BE2C (cell line): ENCODE data around the gene NELFA.

Source experiments
- DNase-seq: peaks from one replicate; pipeline ENCODE4 v3.0.0-alpha.2; 2020
- H3K27me3 ChIP-seq: fragments of 250-450 bp; sonication (Bioruptor Pico); 2 replicates; pipeline ENCODE4 v1.5.1; 2020; ENCODE audit warnings: mild to moderate bottlenecking
- H3K36me3 ChIP-seq: fragments of 250-450 bp; sonication (Bioruptor Pico); 2 replicates; pipeline ENCODE4 v1.5.1; 2020; ENCODE audit warnings: mild to moderate bottlenecking
- H3K4me1 ChIP-seq: fragments of 250-450 bp; sonication (Bioruptor Pico); 2 replicates; pipeline ENCODE4 v1.5.1; 2020
- H3K4me3 ChIP-seq: 2 replicates; pipeline ENCODE4 v1.5.1; 2011; ENCODE audit warnings: low read depth, low read length
- H3K9me3 ChIP-seq: fragments of 250-450 bp; sonication (Bioruptor Pico); 2 replicates; pipeline ENCODE4 v1.5.1; 2020
- CTCF ChIP-seq: IDR thresholded peaks from 2 replicates; pipeline ENCODE4 v1.5.1; 2012; ENCODE audit warnings: mild to moderate bottlenecking, low read depth, low read length

Gene NELFA

DNA sequence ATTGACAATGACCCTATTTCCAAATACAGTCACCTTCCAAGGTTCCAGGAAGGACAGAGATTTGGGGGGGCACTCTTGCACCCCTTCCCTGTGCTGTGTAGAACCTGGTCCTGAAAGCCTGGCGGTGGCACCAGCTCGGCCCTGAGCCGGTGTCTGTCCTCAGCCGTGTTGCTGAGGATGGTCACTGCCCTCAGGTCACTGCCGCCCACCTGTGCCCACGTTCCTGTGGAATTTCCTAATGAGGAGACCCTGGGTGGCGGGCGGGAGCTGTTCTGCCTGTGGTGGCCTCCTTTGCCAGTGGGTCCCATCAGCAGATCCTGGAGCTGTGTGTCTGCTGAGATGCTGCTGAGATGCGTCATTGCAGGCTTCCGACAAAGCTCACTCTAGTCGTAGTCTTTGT is 32.9 kb downstream of the NELFA start:
- no peaks in the 10 kb centered on the region for H3K27me3 ChIP-seq
- no peaks in the 10 kb centered on the region for H3K9me3 ChIP-seq
- TF ChIP-seq CTCF = no peak
- DNase-seq = no peak
- H3K4me1 ChIP-seq = no peaks in the 10 kb centered on the region
- peaks cover 92% of the 10 kb centered on the region for H3K36me3 ChIP-seq
- no peak overlapping the region for H3K4me3 ChIP-seq

- no peak for TF ChIP-seq CTCF
- Histone ChIP-seq H3K4me3 (no peak overlapping the region), H3K9me3 (no peaks in the 10 kb centered on the region), H3K4me1 (no peaks in the 10 kb centered on the region), H3K36me3 (peaks cover 92% of the 10 kb centered on the region), H3K27me3 (no peaks in the 10 kb centered on the region)
- no peak for DNase-seq
Observed at GRCh38 chr4:1975391-1975801, 33.4 kb downstream of the NELFA start.

GRCh38 chr4:1974840-1975239 is 33.9 kb downstream of the NELFA start:
- no peak for DNase-seq
- no peaks in the 10 kb centered on the region for H3K4me1 ChIP-seq
- no peak for TF ChIP-seq CTCF
- H3K9me3 ChIP-seq = no peaks in the 10 kb centered on the region
- H3K4me3 ChIP-seq = no peak overlapping the region
- H3K27me3 ChIP-seq = no peaks in the 10 kb centered on the region
- H3K36me3 ChIP-seq = peaks cover 89% of the 10 kb centered on the region

- no peak for DNase-seq
- peaks cover 89% of the 10 kb centered on the region for H3K36me3 ChIP-seq
- TF ChIP-seq CTCF = no peak
Observed at GRCh38 chr4:1973661-1974060, 35.1 kb downstream of the NELFA start.

GRCh38 chr4:1973218-1973617 is 35.6 kb downstream of the NELFA start:
- Histone ChIP-seq H3K4me3 (no peak overlapping the region), H3K27me3 (no peaks in the 10 kb centered on the region), H3K9me3 (no peaks in the 10 kb centered on the region), H3K36me3 (peaks cover 89% of the 10 kb centered on the region), H3K4me1 (no peaks in the 10 kb centered on the region)
- DNase-seq = no peak
- no peak for TF ChIP-seq CTCF

More at GRCh38 chr4:1973661-1974060, 35.1 kb downstream of the NELFA start:
- H3K4me1 ChIP-seq = no peaks in the 10 kb centered on the region
- no peaks in the 10 kb centered on the region for H3K9me3 ChIP-seq
- H3K4me3 ChIP-seq = no peak overlapping the region
- no peaks in the 10 kb centered on the region for H3K27me3 ChIP-seq

GRCh38 chr4:1972414-1972813 is 36.4 kb downstream of the NELFA start:
- Histone ChIP-seq H3K4me3 (no peak overlapping the region), H3K27me3 (no peaks in the 10 kb centered on the region), H3K9me3 (no peaks in the 10 kb centered on the region), H3K36me3 (peaks cover 86% of the 10 kb centered on the region), H3K4me1 (no peaks in the 10 kb centered on the region)
- TF ChIP-seq CTCF = no peak
- DNase-seq = no peak
